GM15510 (cell line): ENCODE data around the gene DCTN5.

Experiments used
- POLR2A ChIP-seq: IDR thresholded peaks from 3 replicates; pipeline ENCODE4 v1.6.1; 2011; ENCODE audit warnings: borderline replicate concordance; ENCODE audit not compliant: insufficient read length; ENCODE audit errors: extremely low read depth

DCTN5 gene

DNA sequence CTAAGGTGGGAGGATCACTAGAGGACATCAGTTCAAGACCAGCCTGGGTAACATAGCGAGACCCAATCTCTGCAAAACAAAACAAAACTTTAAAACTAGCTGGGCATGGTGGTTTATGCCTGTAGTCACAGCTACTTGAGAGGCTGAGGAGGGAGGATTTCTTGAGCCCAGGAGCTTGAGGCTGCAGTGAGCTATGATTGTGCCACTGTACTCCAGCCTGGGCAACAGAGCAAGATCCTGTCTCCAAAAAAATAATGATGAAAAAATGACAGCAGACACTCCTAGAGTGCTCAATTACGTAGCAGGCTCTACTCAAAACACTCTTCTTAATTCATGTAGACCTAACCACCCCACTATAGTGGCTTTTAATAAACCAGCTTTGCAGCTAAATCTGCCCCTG is 58.8 kb downstream of the DCTN5 start:
- TF ChIP-seq POLR2A = no peak

DNA sequence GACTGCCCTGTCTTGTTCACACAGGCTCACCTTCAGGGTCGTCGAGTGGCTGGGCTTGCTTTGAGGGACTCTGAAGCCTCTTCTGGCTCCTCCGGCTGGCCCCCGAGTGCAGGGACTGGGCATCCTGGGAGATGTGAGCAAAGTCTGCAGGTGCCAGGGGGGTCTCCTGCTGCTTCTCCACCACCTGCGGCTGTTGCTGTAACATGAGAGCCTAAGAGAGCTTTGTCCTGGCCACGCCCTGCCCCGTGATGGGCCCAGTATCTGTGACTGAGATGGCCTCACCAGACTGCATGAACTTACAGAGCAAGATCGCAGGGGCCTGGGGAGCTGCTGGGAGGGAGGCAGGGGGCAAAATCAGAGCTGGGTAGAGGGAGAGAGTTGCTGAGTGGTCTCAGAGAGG is 59.2 kb downstream of the DCTN5 start:
- TF ChIP-seq POLR2A = no peak

- TF ChIP-seq POLR2A = no peak
Measured at GRCh38 chr16:23701045-23701444, 59.8 kb downstream of the DCTN5 start.

DNA sequence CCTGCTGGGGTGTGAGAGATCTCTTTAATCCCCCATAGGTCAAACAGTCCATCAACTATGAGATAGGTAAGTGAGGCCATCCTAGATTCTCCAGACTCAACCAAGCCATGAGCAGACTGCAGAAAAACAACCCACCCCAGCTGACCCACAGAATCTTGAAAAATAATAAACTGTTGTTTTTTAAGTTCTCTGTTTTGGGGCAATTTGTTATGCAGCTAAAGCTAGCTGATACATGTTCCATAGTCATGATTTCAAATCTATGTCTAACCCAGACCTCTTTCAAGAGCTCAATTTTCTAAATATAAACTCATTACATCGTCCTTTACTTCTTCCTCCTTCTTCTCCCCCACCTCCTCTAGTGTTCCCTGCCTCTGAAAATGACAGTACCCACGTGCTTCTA is 61.7 kb downstream of the DCTN5 start:
- no peak for TF ChIP-seq POLR2A

DNA sequence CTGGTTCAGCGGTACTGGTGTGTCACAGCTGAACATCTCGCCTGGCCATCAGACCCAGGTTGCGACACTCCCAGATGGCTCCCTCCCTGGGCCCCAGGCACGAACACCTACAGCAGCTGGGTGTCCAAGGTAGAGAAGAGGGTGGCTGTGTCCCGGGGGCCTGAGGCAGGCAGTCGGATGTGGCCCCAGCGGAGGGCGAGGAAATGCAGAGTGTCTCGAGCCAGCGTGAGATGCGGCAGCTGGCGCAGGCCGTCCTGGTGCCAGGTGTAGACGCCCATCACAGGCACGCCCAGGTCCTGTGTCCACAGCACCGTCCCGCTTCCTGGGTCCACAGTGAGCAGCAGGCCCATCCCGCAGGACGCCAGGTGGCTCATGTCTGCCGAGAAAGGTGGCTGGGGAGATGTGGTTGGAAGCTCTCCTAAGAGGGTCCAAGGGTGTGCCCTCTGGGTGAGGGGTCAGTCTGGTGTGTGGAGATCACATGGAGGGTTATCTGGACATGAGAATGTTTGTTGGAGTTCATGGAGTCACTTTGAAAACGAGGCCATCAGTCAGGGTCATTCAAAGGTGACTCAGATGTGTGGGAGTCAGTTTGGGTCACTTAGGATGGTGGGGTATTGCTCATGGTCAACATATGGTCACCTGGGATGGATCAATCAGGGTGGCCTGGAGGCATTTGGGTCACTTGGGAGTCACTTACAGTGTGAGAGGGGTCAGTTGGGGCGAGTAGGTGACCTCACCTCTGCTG is 63.7 kb downstream of the DCTN5 start:
- TF ChIP-seq POLR2A = no peak

- TF ChIP-seq POLR2A = no peak
Measured at GRCh38 chr16:23705517-23705902, 64.2 kb downstream of the DCTN5 start.

DNA sequence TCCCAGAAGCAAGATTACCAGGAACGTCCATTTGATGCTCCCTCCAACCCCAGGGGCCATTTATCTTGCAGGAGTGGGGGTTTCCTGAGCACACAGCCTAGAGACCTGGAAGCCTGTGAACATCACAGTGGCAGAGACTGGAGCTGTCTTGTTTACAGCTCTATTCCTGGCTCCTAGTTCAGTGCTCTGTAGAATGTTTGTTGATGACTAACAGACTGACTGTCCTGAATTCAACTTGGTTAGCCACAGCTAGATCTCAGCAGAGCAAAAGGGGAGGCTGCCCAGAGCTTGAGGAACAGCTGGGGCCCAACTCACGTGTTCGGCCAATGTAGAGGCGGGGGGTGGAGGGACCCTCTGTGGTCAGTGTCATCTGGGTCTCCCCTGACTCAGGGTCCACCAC is 65.2 kb downstream of the DCTN5 start:
- TF ChIP-seq POLR2A = no peak

DNA sequence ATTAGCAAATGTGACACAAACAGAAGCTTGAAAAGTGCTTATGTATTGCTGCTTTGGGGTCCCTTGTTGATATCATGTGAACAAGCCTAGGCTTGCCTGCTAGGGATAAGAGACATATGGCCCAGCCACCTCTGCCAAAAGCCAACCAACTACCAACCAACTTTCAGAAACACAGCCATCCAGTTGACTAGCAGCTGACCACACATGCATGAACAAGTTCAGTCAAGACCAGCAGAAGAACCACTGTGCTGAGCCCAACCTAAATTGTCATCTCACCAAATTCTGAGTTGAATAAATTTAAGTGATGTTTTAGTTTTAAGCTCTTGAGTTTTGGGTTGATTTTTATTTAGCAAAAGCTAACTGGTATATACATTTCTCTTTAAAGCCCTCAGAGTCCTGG is 68.3 kb downstream of the DCTN5 start:
- no peak for TF ChIP-seq POLR2A

DNA sequence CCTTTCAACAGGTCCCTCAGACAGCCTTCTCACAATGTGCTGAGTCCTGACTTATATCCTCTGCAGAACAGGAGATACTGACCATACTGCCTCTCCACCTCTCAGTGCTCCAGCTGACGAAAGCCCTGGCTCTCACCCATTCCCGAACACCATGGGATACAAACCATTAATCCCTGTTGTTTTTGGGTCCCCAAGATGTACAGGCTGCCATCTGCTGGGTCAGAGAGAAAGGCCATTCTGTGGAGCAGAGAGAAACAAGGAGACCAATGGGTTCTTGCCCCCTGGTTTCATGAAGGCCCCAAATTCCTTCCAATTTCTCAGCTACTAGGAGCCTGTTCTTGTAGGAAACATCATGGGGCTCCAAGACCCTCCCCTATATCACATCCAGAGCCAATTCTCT is 68.7 kb downstream of the DCTN5 start:
- TF ChIP-seq POLR2A = no peak

- no peak for TF ChIP-seq POLR2A
Measured at GRCh38 chr16:23710504-23710903, 69.2 kb downstream of the DCTN5 start.

GRCh38 chr16:23711785-23712184 is 70.5 kb downstream of the DCTN5 start:
- TF ChIP-seq POLR2A = no peak

GRCh38 chr16:23712976-23713375 is 71.7 kb downstream of the DCTN5 start, which contains the start of gene ERN2:
TSS of gene ERN2 (minus strand) at chr16:23713222. CDS start at chr16:23713187, 35 bp downstream.
- no peak for TF ChIP-seq POLR2A

- TF ChIP-seq POLR2A = no peak
Measured at GRCh38 chr16:23716484-23716883, 75.2 kb downstream of the DCTN5 start.

- no peak for TF ChIP-seq POLR2A
Measured at GRCh38 chr16:23724096-23724784, 83.0 kb downstream of the DCTN5 start.

DNA sequence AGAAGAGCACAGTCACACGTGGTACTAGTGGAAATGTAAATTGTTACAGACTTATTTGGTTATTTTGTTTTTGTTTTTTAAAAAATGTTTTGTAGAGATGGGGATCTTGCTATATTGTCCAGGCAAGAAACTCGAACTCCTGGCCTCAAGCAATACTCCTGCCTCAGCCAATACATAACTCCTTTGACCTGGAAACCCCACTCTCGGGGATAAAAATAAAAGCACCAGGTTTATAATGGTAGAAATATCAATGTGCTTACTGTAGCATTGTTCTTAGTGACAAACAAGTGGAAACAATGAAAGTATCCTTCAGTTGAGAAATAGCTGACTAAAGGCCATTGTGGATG is 83.5 kb downstream of the DCTN5 start:
- TF ChIP-seq POLR2A = no peak

GRCh38 chr16:23726710-23727109 is 85.4 kb downstream of the DCTN5 start:
- TF ChIP-seq POLR2A = no peak
